Mononuclear cell (primary cell): Measurements from ENCODE around the gene TOP1. TPM values are rescaled to one million over a fixed set of nuclear protein-coding genes. Genes with fewer than 3 reads are reported as not detected.

Source experiments
- H3K27me3 ChIP-seq: 2 replicates; pipeline ENCODE4 v1.6.0; 2011; ENCODE audit warnings: low read length, control low read depth; ENCODE audit not compliant: insufficient read depth
- H3K4me1 ChIP-seq: 2 replicates; pipeline ENCODE4 v1.5.1; 2011; ENCODE audit warnings: mild to moderate bottlenecking, low read length, control low read depth; ENCODE audit not compliant: insufficient read depth
- H3K4me3 ChIP-seq: 2 replicates; pipeline ENCODE4 v1.5.1; 2011; ENCODE audit warnings: mild to moderate bottlenecking, low read length, moderate library complexity
- H3K9me3 ChIP-seq: 2 replicates; pipeline ENCODE4 v1.5.1; 2011; ENCODE audit warnings: low read depth, mild to moderate bottlenecking, control low read depth, low read length
- total RNA-seq: library from RNA; depleted of rRNA; stranded (reverse); fragments of >200 nt; gene quantifications from one replicate; pipeline ENCODE4 v1.2.3, GENCODE V29; 2012

The TOP1 gene
- total RNA-seq, 1 donor = 26.2 TPM

- H3K4me1 ChIP-seq = peaks cover 7% of the 10 kb centered on the region
- no peaks in the 10 kb centered on the region for H3K9me3 ChIP-seq
- no peak overlapping the region for H3K4me3 ChIP-seq
- H3K27me3 ChIP-seq = no peaks in the 10 kb centered on the region
These were observed 140.6 kb downstream of the TOP1 start for GRCh38 chr20:41169162-41169690.

- Histone ChIP-seq H3K27me3 (no peaks in the 10 kb centered on the region), H3K9me3 (no peaks in the 10 kb centered on the region), H3K4me1 (peaks cover 7% of the 10 kb centered on the region), H3K4me3 (no peak overlapping the region)
These were observed 141.2 kb downstream of the TOP1 start for GRCh38 chr20:41169791-41170351.

- H3K27me3 ChIP-seq = no peaks in the 10 kb centered on the region
- no peaks in the 10 kb centered on the region for H3K9me3 ChIP-seq
- no peak overlapping the region for H3K4me3 ChIP-seq
- H3K4me1 ChIP-seq = peaks cover 7% of the 10 kb centered on the region
These were observed 141.9 kb downstream of the TOP1 start for GRCh38 chr20:41170386-41171105.

DNA sequence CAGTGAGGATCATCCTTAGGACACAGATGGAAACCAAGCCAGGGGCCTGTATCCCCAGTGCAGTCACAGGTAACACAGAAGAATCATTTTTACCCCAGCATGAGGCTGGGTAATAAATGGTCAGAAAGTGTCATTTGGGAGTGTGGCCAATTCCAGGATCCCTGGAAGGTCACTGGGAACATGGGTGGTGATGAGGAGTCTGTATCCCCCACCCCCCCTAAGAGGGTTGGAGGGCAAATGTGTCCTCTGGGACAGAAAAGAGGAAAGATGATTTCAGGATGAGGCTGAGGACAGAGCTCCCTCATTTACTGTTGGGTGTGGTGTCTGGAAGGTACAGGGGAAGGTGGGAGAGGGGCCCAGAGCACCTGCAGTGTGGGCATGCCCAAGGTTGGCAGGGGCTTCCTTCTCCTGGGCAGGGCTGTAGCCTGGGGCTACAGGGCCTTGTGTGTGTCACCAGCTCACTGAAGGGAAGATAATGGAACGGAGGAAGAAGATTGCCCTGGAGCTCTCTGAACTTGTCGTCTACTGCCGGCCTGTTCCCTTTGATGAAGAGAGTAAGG is 143.2 kb downstream of the TOP1 start:
- Histone ChIP-seq H3K4me1 (peaks cover 7% of the 10 kb centered on the region), H3K4me3 (no peak overlapping the region), H3K9me3 (no peaks in the 10 kb centered on the region), H3K27me3 (no peaks in the 10 kb centered on the region)

- no peaks in the 10 kb centered on the region for H3K27me3 ChIP-seq
- H3K4me1 ChIP-seq = peaks cover 6% of the 10 kb centered on the region
These were observed 143.9 kb downstream of the TOP1 start for GRCh38 chr20:41172296-41173140.

GRCh38 chr20:41173161-41173721 is 144.6 kb downstream of the TOP1 start:
- Histone ChIP-seq H3K9me3 (no peaks in the 10 kb centered on the region), H3K4me3 (no peak overlapping the region), H3K4me1 (no peaks in the 10 kb centered on the region), H3K27me3 (no peaks in the 10 kb centered on the region)

More at GRCh38 chr20:41172296-41173140, 143.9 kb downstream of the TOP1 start:
- no peak overlapping the region for H3K4me3 ChIP-seq
- no peaks in the 10 kb centered on the region for H3K9me3 ChIP-seq

GRCh38 chr20:41173791-41174341 is 145.2 kb downstream of the TOP1 start:
- H3K4me1 ChIP-seq = no peaks in the 10 kb centered on the region
- no peak overlapping the region for H3K4me3 ChIP-seq
- H3K9me3 ChIP-seq = no peaks in the 10 kb centered on the region
- no peaks in the 10 kb centered on the region for H3K27me3 ChIP-seq

Other genes starting within 250 kb of the TOP1 start
- 115 TPM for gene PLCG1, start 108.7 kb downstream of the TOP1 start, total RNA-seq